ENCODE results near the gene JAZF1.

JAZF1 gene

DNA sequence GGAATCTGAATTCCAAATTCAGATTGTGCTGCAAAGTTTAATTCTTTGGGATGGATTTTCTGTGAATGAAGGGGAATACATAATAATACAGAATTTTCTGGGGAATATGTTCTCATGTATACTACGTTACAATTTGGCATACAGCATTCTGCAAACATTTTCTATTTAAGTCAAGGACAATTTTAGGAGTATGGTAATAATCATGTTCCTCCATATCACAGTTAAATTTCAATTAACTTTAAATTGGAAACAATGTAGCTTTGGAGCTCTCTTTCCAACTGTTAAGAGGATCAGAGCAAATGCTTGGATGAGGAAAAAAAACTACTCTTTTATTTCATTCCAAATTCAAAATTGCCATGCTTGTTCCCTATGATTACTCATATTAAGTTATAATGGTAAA is 217.5 kb downstream of the JAZF1 start:
- no peak for FAIRE-seq

DNA sequence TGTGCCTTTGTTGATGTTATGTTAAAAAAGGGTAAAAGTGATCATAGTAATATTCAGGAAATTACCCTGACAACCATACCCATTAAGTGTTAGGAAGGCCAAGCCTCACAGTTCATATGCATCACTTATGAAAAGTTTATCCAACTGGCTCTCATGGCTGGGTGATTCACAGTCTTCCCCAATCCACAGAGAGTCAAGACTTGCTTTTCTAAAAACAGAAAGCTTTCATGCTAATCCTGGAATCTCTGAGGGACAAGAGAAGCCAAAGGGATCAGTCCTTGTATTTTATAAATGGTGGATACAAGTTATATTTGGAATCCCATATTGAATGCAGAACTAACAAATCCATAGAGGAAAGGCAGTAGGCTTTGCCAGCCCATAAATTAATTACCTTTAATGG is 218.3 kb downstream of the JAZF1 start:
- no peak for FAIRE-seq

DNA sequence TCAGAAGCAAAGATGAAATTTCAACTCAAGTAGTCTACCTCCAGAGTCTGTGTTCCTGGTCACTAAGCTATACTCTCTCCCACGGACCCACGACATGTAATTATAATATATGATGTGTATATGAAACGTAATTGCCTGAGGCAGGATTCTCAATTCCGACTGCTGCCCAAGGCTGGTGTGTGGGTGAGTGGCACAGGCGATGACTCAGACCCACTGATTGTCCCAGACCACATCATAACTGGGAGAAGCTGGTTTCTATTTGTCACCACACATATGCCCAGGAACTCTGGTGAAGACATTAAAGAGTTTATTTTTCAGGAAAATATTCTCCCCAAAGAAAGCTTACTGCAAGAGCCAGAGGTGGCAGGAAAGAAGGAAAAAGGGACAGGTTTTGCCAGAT is 219.3 kb downstream of the JAZF1 start:
- no peak for FAIRE-seq

DNA sequence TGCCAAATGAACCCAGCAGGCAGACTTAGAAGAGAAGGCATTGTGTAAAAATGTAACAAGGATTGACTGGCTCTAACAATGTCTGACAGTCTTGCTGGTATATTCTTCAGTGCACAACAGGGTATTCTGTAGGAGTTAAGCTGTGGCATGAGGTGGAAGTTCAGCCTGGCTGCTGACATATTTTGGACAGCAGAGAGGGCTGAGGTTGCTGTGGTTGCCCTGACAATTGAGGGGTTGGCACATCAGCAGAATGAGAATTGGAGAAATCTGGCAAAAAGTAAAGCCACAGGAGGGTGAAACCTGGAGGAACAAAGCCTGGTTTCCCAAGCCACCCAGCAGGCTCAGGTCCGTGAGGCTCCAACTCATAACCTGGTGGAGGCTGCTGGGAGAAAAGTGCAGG is 220.2 kb downstream of the JAZF1 start:
- FAIRE-seq, result no peak

DNA sequence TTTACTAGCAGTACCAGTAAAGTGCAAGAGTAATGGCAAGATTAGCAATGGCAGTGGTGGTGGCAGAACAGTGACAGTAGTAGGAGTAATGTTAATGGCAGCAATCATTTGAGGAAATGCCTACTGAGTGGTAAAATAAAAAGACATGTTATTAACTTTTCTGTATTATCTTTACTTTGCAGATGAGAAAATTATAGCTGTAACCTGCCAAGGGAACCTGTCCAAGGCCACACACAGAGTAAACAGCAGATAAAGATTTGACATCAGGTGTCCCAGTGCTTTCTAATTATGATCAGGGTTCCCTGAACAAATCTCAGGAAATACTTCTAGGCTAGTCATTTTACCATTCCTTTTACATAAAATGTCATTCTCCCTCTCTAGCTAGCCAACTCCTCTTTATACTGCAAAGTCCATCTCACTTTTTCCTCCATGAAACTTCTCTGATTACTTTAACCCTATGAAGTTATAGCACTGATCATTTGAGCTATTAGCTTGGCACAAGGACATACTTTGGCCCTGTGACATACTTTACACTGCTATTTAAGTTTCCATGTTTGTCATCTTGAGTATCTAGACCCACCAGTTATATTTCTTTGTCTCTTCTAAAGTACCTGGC is 221.6 kb downstream of the JAZF1 start:
- FAIRE-seq, result no peak

DNA sequence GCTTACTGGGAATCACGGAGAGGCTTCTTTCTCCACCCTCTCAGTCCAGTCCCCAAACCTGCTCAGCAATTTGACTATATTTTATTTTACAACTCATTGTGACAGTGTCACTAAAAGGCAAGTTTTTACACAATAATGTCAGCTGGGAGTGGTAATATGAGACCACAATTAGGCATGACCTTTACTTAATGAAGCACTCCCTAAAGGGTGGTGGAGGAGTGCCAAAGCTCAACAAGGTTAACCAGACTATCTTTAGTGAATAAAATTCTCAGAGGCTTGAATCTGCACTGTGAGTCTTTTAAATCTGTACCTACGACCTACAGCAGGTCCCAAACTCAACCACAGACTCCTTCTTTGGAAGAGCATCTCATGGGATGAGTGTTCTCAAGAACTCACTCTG is 225.0 kb downstream of the JAZF1 start:
- no peak for FAIRE-seq

DNA sequence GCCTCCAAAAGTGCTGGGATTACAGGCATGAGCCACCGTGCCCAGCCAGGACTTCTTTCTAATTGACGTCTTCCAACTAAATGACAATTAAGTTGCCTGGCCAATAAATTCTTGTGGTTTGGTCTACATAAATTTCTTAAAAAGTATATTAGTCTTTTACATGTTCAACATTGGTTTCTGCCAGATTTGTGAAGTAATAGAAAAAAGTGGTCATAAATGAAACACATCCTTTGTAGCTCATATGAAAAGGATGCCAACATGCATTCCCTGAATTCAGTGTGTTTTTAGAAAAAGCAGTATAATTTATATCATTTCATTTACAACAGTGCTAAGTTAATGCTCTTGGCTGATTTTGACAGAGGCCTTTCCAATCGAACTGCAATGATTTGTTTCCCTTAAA is 225.6 kb downstream of the JAZF1 start:
- no peak for FAIRE-seq

DNA sequence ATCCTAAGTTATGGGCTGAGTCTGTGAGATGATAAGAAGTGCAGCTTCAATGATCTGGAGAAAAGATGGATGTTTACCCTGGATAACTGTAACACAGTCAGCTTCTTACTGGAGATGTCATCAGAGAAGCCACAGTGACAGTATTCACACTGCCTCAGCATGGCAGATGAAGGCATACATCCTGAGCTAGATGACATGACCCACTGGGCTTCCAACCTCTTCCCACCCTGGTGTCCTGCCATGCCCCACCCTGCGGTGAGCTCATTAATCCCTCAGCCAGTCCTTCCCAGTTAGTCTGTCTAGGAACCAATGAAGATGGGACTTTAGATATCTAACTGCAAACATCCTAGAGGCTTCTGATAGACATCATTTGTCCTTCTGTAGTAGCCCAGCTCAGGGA is 226.8 kb downstream of the JAZF1 start:
- FAIRE-seq, result no peak

DNA sequence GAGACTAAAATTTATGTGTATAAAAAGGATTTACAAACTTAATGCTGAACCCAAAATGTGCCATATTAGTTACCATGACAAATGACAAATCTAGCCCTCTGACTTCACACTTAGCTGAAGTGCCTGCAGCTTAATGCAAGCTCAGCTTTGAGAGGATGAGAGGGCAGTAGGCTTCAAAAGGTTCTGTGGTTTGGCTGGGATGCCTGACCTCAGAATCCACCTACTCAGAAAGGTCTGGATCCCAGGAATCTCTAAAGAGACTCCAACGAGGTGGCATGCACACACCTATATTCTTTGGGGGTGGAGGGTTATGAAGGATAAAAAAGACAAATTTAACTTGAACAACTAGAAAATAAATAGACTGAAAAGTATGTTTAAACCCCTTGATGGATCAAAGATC is 227.2 kb downstream of the JAZF1 start:
- FAIRE-seq, result no peak

DNA sequence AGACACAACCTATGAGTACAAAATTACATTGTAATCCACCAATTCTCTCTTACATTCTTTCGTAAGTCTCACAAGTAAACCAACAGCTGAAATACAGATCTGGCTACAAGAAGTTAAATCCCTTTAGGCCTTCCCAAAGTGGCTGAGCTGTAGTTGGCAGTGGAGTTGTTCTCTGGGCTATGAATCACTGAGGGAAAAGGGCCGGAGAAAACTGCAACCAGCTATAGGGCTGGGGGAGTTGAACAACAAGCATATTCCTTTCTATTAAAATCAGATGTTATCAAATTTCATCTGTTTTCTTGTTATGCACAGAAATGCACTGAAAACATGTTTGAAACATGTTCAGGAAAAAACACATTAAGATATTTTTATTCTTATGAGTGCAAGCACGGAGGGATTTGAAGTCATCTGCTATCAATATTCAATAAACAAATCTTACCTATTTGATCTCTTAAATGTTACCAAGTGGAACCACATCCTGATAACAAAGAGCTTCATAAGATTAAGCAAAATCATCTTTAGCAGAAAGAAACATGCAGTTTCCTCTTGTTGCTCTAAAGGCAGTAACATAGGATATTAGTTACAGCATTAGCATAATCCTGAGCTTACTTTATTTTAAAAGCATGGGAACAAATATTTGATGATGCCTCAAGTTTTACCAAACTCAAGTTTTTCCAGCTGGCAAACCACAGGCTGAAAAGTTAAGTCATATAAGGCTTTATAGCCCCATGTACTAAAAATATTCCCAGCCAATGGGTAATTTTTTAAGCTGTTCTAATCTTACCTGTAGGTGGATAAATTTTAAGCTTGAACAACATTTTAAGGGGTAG is 227.9 kb downstream of the JAZF1 start:
- FAIRE-seq, result peak; percentile 35

DNA sequence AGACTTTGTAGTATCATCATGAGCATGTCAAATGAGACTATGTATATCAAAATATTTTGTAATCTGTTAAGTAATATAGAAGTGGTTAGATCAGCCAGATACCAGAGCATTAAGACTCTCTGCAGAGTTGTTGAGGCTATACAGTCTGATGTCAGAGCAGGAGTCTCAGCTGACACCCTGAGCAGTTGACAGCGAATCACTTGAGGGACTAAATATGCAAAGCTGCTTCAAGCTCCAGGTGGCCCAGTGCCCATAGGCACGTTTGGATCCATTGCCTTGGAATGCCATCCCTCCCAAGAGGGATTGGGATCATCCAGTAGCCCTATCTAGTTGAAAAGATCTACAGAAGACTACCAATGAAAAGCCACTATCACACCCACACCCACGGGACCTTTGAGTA is 230.5 kb downstream of the JAZF1 start:
- no peak for FAIRE-seq

DNA sequence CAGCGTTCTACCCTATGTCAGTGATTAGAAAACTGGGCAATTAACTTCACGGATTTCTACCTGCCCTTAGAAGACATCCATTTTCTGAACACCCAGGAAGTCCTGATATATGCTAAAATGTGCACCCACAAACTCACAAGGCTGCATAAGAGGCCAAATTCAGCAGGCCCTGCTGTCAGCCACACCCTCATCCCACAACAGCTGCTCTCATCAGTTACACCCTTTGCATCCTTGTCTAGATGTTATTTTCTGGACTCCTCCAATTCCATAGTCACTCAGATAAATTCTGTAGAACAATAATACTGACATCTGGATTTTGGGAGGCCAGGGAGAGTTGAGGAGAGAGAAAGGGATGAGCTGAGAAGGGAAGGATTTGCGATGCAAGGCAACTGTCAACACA is 231.7 kb downstream of the JAZF1 start:
- FAIRE-seq, result no peak

DNA sequence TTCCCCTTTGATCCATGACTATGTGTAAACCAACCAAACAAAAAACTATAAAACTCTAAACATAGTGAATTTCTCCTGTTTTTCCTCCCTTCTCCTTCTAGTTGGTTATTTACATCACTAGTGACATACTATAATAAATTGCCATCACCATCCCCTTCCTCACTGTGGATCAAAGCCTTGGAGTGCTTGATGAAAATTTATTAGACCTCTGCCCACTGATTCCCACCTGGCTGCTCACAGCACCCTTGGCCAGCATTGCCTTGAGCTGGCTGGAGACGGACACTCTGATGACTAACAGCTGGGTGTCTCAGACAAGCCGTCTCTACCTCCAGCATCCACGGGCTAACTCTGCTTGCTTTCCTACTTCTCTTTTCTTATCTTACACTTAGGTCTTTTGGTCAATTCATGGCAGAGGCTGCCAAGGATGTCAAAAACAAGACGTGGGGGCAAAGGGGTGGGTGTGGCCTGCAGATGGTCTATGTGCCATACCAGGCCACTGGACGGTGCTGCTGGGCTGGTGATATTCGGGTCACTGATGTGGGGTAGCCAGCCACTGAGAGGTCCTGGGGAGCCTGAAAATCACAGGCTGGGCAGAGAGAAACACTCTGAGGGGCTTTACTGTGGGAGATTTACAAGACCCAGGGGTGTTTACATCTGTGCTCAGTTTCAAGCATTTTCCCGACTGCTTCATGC is 232.9 kb downstream of the JAZF1 start:
- FAIRE-seq, result peak; percentile 92

DNA sequence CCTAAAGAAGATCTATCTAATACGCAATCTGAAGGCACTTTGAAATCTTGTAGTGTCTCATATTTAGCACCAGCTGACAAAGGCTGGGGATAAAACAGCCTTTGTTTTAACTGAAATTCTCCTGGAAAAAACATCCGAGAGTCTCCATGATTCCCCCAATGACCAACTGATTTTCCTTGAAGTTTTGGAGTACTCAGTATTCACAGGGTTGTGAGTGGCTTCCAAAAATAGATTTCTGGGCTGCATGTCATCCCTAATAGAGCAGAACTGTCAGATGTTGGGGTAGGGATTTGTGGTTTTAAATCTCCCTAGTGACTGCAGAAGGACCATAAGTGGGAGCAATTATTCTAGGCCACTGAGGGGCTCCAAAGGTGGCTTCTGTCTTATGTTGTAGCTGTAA is 234.2 kb downstream of the JAZF1 start:
- no peak for FAIRE-seq

DNA sequence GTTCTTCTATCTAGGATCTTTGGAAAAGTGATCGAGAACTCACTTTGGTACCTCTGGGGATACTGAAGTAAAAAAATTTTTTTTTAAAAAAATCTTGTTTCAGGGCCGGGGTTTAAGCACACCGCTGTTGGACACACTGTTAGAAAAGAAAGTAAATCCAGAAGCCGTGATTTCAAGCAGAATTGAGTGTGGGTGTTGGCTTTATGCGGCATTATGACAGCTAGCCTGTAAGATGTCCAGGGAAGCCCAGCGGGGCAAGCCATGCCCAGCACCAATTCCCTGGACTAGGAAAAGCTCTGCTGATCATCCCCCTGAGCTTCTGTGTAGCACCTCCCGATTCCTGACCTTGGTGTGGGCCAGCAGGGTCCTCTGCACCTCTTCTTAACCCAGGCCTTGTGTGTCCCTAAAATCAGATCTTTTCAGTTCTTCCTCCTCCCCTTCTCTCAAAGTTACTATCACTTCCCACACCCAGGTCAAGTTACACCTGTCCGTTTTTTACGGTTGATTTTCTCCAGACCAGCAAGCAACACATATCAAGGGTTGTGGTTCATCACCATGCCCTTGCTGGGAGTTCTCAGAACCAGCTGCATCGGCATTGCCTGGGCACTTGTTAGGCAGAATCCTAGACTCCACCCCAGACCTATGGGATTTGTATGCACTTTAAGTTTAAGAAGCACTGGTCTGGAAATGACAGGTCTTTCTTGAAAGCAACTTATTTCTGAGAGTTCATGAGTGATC is 235.4 kb downstream of the JAZF1 start:
- no peak for FAIRE-seq

DNA sequence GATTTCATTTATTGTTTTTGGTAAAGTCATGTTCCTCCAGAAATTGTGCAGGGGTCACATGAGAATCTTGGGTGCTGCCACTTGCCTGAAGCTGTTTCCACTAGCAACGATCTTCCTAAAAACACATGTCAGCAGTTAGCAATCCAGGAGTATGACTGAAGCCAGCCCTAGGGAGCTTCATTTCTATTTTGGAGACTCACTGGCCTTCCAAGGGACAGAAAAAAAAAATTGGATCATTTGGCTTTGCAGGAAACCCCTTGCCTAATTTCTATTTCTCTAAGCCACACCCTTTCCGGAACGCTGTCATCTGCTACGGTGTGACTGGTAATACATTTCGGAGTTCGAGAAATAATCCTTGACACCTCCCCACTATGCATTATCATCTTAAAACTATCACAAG is 236.0 kb downstream of the JAZF1 start:
- no peak for FAIRE-seq

DNA sequence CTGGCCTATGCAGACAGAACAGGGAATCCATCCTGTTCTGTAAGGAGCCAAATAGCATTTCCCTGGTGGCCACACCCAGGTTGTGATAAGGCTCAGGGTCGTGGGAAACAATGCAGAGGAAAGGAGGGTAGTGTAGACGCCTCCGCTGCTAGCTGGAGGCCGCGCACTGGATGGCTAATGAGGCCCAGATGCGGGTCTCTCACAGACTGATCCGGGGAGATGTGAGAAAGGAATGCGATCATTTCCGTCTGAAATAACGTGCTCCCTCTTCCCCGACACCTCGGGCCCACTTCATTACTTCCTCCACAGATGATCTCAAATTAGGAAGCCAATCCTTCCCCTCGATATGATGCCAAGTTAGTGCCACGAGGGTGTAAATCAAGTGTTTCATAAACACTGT is 237.4 kb downstream of the JAZF1 start:
- FAIRE-seq, result no peak

DNA sequence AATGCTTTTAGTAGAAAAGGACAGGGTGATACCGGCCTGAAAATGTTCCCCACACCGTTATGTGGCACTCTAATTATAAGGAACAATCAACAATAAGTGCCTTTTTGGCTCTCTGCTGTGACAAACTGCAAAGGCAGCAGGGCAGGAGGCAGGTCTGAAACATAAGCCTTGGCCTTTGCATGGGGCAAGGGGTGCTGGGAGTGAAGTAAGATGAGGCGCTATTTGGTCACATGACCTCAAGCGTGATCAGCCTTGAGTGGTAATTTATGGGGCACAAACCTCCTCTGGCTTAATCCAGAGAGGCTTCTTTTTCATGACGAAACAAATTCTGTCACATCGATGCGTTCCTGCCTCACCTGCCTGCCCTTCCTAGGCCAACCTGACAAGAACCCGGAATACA is 237.9 kb downstream of the JAZF1 start:
- FAIRE-seq, result no peak

DNA sequence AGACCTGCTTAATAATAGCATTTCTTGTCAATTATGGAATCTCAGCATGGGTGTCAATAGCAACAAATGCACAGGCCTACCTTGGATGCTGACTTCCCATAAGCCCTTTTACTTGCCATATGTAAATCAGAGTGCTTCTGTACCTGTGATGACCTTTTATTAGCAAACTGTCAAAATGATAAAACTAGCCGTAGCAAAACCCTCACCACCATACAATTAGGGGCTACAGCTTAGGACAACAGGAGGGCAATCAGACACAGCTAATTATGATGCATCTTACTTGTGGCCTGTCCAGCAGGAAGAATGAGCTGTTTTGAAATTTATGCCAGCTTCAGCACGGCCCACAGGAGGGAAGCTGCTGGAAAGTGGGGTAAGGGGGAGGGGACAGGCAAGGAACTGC is 239.1 kb downstream of the JAZF1 start:
- FAIRE-seq, result no peak

DNA sequence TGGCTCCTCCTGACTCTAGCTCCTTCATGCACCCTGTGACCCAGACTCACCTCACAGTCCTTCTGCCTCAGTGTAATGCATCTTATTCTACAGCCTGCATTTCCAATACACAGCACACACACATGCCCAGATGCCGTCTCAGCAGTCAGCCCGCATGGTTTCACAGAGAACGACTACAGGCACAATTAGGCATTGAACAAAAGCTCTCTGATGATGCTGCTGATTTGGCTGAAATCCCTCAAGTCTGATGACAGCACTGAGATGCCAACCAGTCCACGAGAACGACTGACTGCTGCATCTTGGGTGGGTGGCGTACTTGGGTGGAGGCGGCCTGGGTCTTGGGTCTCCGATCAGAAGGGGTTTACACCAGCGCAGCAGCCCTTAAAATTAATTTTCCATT is 240.3 kb downstream of the JAZF1 start:
- FAIRE-seq, result no peak

DNA sequence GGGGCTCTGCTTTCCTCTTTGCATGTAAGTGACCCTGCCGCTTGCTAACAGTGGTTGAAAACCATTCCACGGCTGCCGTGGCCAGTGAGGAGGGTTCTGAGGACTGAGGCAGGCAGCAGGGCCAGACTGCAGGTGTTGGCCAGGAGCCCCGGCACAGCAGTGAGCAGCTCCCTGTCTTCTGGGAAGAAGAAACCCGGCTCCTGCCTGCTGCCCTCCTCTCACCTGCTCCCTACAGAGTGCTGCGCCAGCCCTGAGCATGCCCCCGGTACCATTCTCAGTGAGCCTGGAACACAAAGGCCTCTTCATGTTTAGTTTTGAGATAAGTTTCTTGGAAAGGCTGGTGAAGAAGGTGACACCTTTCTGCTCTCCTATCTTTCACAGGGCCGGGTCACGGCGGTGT is 240.7 kb downstream of the JAZF1 start:
- FAIRE-seq, result no peak

DNA sequence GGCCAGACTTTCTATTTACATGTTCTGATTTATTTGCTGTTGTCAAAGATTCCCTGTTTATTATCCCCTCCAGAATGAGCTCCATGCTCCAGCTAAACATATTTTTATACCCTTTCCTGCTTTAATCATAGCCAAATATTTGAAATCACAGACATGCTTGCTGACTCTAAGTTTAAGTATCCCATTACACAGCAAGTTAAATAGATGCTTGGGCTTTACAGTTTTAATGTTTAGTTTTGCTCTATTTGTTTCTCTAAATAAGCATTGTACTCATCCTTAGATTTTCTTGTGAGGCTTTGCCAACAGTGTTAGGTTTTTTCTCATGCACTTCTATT is 243.9 kb downstream of the JAZF1 start:
- no peak for FAIRE-seq

DNA sequence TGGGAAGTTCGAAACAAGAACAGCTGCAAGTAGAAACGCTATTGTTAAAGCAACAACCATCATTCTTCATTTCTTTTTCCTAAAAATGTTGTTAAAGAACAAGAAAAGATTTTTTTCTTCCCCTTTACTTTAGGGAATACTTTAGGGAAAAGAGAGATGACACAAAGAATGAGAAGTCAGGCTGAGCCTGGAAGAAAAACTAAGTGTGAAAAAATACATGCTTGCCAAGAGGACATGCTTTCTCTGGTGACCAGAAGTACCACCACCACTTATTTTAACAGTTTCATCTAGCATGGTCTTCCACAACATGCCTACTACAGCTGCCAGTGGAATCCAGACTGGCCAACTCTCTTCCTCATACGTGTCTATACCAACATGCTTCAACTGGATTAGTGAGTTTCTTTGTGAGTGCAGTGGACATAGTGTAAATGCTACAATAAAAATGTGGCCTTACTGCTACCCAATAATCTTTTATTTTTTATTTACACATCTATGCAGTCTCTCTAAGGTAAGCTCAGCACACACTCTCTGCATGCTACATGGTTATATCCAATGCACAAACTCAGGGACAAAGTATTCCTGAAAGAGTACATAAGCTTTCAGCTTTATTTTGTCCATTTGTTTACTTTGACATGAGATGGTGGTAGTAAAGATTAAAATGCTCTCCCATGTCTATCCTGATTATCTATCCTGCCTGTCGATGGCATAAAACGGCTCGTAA is 244.4 kb downstream of the JAZF1 start:
- FAIRE-seq, result no peak

All from endometrium (tissue), 2 donors.